OCI-LY1 (cell line): ENCODE data around the gene GJA9.
A peak's percentile ranks its signal among the peaks of the same experiment; 100 is the strongest.
"Not testable (repeated sequence)": the region's sequence is repeated elsewhere in the genome, so short reads cannot be mapped to it uniquely, and the experiment has no call there.

Experiments
- H2AFZ ChIP-seq: fragments of 200-600 bp; sonication (generic), shearing (Covaris generic); 2 replicates; pipeline ENCODE4 v1.6.0; 2014; ENCODE audit warnings: antibody characterized with exemption, mild to moderate bottlenecking, low read length
- H3F3A ChIP-seq: fragments of 200-600 bp; sonication (generic), shearing (Covaris generic); 2 replicates; pipeline ENCODE4 v1.6.0; 2014; ENCODE audit warnings: mild to moderate bottlenecking, antibody characterized with exemption, low read length, moderate library complexity; ENCODE audit not compliant: insufficient read depth
- H3K27ac ChIP-seq: fragments of 200-600 bp; sonication (generic); 2 replicates; pipeline ENCODE4 v1.5.1; 2014; ENCODE audit warnings: low read length, mixed run types, mild to moderate bottlenecking, low read depth; ENCODE audit not compliant: poor library complexity, severe bottlenecking
- H3K27me3 ChIP-seq: fragments of 200-600 bp; sonication (generic); 2 replicates; pipeline ENCODE4 v1.6.0; 2014; ENCODE audit warnings: antibody characterized with exemption, mild to moderate bottlenecking, low read length, moderate library complexity; ENCODE audit not compliant: insufficient read depth
- H3K36me3 ChIP-seq: fragments of 200-600 bp; sonication (generic); 2 replicates; pipeline ENCODE4 v1.6.1; 2014; ENCODE audit warnings: mild to moderate bottlenecking, antibody characterized with exemption, low read length, moderate library complexity, mixed read lengths; ENCODE audit not compliant: insufficient read depth
- H3K4me1 ChIP-seq: fragments of 200-600 bp; sonication (generic); 2 replicates; pipeline ENCODE4 v1.5.1; 2014; ENCODE audit warnings: mild to moderate bottlenecking, low read length, moderate library complexity; ENCODE audit not compliant: insufficient read depth, severe bottlenecking
- H3K4me2 ChIP-seq: fragments of 200-600 bp; sonication (generic), shearing (Covaris generic); 2 replicates; pipeline ENCODE4 v1.6.1; 2014; ENCODE audit warnings: low read length
- H3K4me3 ChIP-seq: fragments of 200-600 bp; sonication (generic); 2 replicates; pipeline ENCODE4 v1.5.1; 2014; ENCODE audit warnings: low read length, low read depth, mild to moderate bottlenecking, mixed read lengths; ENCODE audit not compliant: poor library complexity, severe bottlenecking
- H3K79me2 ChIP-seq: fragments of 200-600 bp; shearing (Covaris generic); 2 replicates; pipeline ENCODE4 v1.6.1; 2016; ENCODE audit warnings: mixed run types, low read length, mixed read lengths; ENCODE audit not compliant: insufficient read depth
- H3K9ac ChIP-seq: fragments of 200-600 bp; sonication (generic), shearing (Covaris generic); 2 replicates; pipeline ENCODE4 v1.6.1; 2014; ENCODE audit warnings: mild to moderate bottlenecking, low read length, mixed read lengths
- H3K9me2 ChIP-seq: fragments of 200-600 bp; sonication (generic), shearing (Covaris generic); 2 replicates; pipeline ENCODE4 v1.6.1; 2014; ENCODE audit warnings: low read depth, mild to moderate bottlenecking, low read length, mixed read lengths
- H3K9me3 ChIP-seq: fragments of 200-600 bp; shearing (Covaris generic); 2 replicates; pipeline ENCODE4 v1.6.1; 2014; ENCODE audit warnings: low read length, mixed read lengths
- H4K20me1 ChIP-seq: fragments of 200-600 bp; sonication (generic), shearing (Covaris generic); 2 replicates; pipeline ENCODE4 v1.6.0; 2016; ENCODE audit warnings: mild to moderate bottlenecking, low read length; ENCODE audit not compliant: insufficient read depth
- CTCF ChIP-seq: fragments of 200-600 bp; sonication (generic), shearing (Covaris generic); IDR thresholded peaks from 2 replicates; pipeline ENCODE4 v1.5.1; 2017; ENCODE audit warnings: mild to moderate bottlenecking, antibody characterized with exemption, low read length, moderate library complexity, mixed read lengths
- EZH2 ChIP-seq: fragments of 200-600 bp; sonication (generic), shearing (Covaris generic); IDR thresholded peaks from 2 replicates; pipeline ENCODE4 v1.8.0; 2017; ENCODE audit warnings: borderline replicate concordance, mixed run types, mild to moderate bottlenecking, antibody characterized with exemption, low read length, moderate library complexity, mixed read lengths

Gene GJA9

DNA sequence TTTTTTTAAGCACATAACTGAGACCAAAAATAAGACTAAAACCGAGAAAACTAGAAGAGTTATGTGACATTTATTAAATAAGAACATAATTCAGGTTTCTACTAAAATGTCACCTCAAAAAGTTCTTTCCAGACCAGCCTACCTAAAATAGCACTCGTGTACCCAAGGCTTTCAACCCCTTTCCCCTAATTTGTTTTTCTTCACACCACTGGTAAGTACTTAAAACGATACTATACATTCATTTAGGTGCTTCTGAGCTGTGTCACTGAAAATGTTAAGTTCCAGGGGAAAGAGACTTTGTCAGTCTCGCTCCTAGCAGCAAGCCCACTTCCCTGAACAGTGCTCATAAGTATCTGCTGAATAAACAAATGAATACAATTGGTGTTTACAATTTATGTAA lies 28.6 kb downstream of the GJA9 start:
- no peaks in the 10 kb centered on the region for H3K79me2 ChIP-seq
- no peak overlapping the region for H2AFZ ChIP-seq
- H3K27ac ChIP-seq: no peak overlapping the region
- peaks cover 34% of the 10 kb centered on the region; the same call in 1 of the 2 replicates for H3K36me3 ChIP-seq
- H3F3A ChIP-seq: no peaks in the 10 kb centered on the region
- H3K9me3 ChIP-seq: no peaks in the 10 kb centered on the region
- H3K9ac ChIP-seq: no peak overlapping the region
- H3K4me1 ChIP-seq: peaks cover 18% of the 10 kb centered on the region
- H3K4me2 ChIP-seq: no peak overlapping the region
- H3K27me3 ChIP-seq: no peaks in the 10 kb centered on the region
- H3K4me3 ChIP-seq: no peak overlapping the region
- no peaks in the 10 kb centered on the region for H4K20me1 ChIP-seq
- H3K9me2 ChIP-seq: no peaks in the 10 kb centered on the region
- no peak for TF ChIP-seq CTCF
- no peak for TF ChIP-seq EZH2

- no peak overlapping the region for H2AFZ ChIP-seq
- H3K27me3 ChIP-seq: no peaks in the 10 kb centered on the region
- no peaks in the 10 kb centered on the region for H3K9me2 ChIP-seq
- no peak overlapping the region; the same call in 1 of the 2 replicates for H3K4me2 ChIP-seq
- H3K4me1 ChIP-seq: peaks cover 14% of the 10 kb centered on the region
- H3K9me3 ChIP-seq: no peaks in the 10 kb centered on the region
- peak overlapping the region; percentile 34 for H3K27ac ChIP-seq
- peaks cover 49% of the 10 kb centered on the region for H3K36me3 ChIP-seq
- H3K79me2 ChIP-seq: no peaks in the 10 kb centered on the region
- H3K9ac ChIP-seq: no peak overlapping the region
- TF ChIP-seq EZH2 (no peak), CTCF (no peak)
- H3F3A ChIP-seq: no peaks in the 10 kb centered on the region
- H4K20me1 ChIP-seq: no peaks in the 10 kb centered on the region
- H3K4me3 ChIP-seq: no peak overlapping the region
These were observed 33.3 kb downstream of the GJA9 start for GRCh38 chr1:38848071-38848470.

- H3K27ac ChIP-seq: no peak overlapping the region
- no peak for TF ChIP-seq EZH2
- TF ChIP-seq CTCF: no peak
- H3K27me3 ChIP-seq: no peaks in the 10 kb centered on the region
- no peaks in the 10 kb centered on the region for H4K20me1 ChIP-seq
- H3K9me3 ChIP-seq: no peaks in the 10 kb centered on the region
- H3K4me3 ChIP-seq: no peak overlapping the region
- no peak overlapping the region for H2AFZ ChIP-seq
- H3K36me3 ChIP-seq: peaks cover 35% of the 10 kb centered on the region
- no peak overlapping the region for H3K9ac ChIP-seq
- peaks cover 14% of the 10 kb centered on the region for H3K4me1 ChIP-seq
- no peaks in the 10 kb centered on the region for H3K79me2 ChIP-seq
- no peaks in the 10 kb centered on the region for H3K9me2 ChIP-seq
- H3F3A ChIP-seq: no peaks in the 10 kb centered on the region
- no peak overlapping the region for H3K4me2 ChIP-seq
These were observed 35.2 kb downstream of the GJA9 start for GRCh38 chr1:38846210-38846609.

GRCh38 chr1:38845088-38845487 lies 36.3 kb downstream of the GJA9 start:
- H3K79me2 ChIP-seq, H2AFZ ChIP-seq, H3K9me3 ChIP-seq, H3F3A ChIP-seq, H3K9me2 ChIP-seq, H3K4me3 ChIP-seq, H3K4me2 ChIP-seq, H3K27me3 ChIP-seq, H3K27ac ChIP-seq, H3K9ac ChIP-seq, H4K20me1 ChIP-seq: not testable (repeated sequence)
- peaks cover 38% of the 10 kb centered on the region for H3K36me3 ChIP-seq
- peaks cover 14% of the 10 kb centered on the region for H3K4me1 ChIP-seq
